Measurements from ENCODE around the gene RMC1.

The RMC1 gene

GRCh38 chr18:23529604-23530003 is 26.3 kb downstream of the RMC1 start:
- in situ Hi-C loops (cut with HindIII; ENCODE audit: low sequenced_read_pairs): loop anchor here (5.0 kb wide), 1 partner anchor 53 kb away; no protein-coding TSS in a partner anchor

GRCh38 chr18:23530195-23530594 is 26.9 kb downstream of the RMC1 start:
- in situ Hi-C loops (cut with HindIII; ENCODE audit: low sequenced_read_pairs): loop anchor here (5.0 kb wide), 1 partner anchor 52 kb away; no protein-coding TSS in a partner anchor

DNA sequence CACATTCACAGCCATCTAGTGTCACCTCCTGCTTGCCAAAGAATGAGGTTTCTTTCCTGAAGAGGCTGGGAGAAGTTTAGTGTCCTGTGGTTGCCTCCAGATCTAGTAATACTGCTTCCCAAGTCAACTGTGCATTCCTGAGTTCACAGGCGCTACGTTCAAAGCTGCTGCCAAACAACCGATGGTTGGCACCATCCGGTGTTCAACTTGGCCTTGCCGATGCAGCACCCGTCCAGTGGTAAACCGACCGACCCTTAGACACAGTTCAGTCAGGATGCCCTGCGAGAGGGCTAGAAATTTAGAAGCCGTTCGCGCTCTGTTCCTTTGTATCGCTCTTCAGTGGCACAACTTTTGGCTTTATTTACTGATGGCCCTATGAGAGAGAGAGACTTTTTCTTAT is 28.6 kb downstream of the RMC1 start:
- in situ Hi-C loops (cut with HindIII; ENCODE audit: low sequenced_read_pairs): loop anchor here (5.0 kb wide), 1 partner anchor 50 kb away; no protein-coding TSS in a partner anchor

DNA sequence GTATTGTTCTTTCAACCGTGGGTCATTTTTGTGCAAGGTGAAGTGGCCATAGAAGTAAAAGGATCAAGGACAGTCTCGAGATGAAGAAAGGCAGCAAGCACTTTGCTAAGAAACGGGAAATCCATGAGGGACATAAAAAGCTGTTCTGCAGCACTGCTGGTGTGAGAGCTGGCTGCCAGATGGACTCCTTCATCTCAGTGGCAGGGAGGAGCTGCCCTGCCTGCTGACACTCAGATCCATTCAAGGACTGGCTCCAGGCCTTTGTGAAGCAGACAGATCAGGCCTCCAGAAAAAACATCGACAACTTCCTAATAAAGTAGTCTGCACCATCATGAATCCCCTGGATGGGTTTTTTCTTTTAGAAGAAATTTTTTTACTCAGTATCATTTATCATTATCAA is 29.5 kb downstream of the RMC1 start:
- in situ Hi-C loops (cut with HindIII; ENCODE audit: low sequenced_read_pairs): loop anchor here (5.0 kb wide), 1 partner anchor 49 kb away; no protein-coding TSS in a partner anchor

DNA sequence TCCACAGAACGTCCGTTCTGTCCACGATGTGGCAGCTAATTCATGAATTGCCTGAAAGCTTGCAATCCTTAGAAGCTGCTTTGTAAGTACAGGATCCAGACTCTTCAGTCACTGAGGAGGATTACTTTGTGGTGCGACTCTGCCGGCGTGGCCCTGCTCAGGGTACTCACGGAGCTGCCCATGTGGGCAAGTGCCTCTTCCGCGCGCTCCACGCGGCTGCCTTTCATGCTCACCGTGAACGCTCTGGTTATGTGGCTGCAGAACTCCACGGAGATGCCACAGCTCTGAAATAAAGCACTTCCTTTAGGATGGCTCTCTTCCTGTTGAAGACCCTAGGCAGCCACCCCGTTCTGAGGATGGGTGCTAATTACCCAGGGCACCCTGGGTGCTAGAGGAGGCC is 31.0 kb downstream of the RMC1 start:
- in situ Hi-C loops (cut with HindIII; ENCODE audit: low sequenced_read_pairs): loop anchor here (5.0 kb wide), 1 partner anchor 48 kb away; no protein-coding TSS in a partner anchor

- in situ Hi-C loops (cut with HindIII; ENCODE audit: low sequenced_read_pairs): no loop called here
Observed at GRCh38 chr18:23536204-23536603, 32.9 kb downstream of the RMC1 start.

DNA sequence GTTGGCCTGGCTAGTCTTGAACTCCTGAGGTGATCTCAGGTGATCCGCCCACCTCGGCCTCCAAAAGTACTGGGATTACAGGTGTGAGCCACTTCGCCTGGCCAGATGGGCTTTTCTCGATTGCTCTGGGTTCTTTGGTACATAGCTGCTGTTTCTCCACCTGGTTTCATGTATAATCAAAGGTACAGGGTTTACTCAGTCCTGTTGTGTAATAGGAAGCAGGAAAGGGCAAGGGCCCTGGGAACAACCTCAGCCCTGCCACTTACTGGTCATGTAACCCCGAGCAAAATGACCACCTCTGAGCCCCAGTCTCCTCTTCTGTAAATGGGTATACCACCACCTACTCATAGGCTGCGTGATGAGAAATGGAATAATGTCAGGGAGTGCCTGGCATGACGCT is 34.0 kb downstream of the RMC1 start:
- in situ Hi-C loops (cut with HindIII; ENCODE audit: low sequenced_read_pairs): no loop called here

DNA sequence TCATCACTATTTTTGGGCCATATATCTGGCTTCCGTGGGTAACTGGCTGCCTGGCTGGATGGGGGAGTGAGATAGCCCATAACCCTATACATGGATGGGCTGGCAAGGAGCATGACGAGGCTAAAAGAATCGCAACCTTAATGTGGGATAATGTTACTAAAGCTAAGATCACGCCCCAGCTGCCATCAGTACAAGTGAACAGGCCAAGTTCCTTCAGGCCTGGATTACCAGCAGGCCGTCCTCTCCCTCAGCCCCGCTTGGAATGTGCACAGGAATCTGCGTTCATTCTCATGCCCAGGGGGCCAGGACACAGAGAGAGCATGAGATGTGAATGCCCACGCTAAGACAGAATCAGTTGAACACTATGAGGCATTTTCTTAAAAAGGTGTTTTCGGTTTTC is 34.7 kb downstream of the RMC1 start:
- in situ Hi-C loops (cut with HindIII; ENCODE audit: low sequenced_read_pairs): no loop called here

- in situ Hi-C loops (cut with HindIII; ENCODE audit: low sequenced_read_pairs): no loop called here
Observed at GRCh38 chr18:23538870-23539269, 35.6 kb downstream of the RMC1 start.

GRCh38 chr18:23539296-23539695 is 36.0 kb downstream of the RMC1 start:
- in situ Hi-C loops (cut with HindIII; ENCODE audit: low sequenced_read_pairs): no loop called here

- in situ Hi-C loops (cut with HindIII; ENCODE audit: low sequenced_read_pairs): no loop called here
Observed at GRCh38 chr18:23539911-23540525, 36.7 kb downstream of the RMC1 start.

DNA sequence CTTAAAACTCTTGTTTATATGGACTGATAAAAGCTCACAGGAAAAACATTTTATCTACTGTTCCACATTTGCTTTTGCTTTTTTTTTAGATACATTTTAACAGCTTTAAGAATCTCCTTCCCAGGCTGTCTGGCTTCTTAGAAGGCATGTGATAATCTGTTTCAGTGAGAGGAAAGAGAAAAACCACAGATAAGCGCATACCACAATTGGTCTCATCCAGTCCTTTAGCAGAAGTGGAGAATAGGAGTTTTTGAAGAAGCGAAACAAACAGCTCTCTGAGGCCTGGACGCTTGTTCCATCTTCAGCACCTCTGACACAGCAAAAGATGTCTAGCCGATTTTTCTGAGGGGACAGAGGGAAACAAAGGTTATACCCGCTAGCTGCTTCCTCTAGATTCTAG is 37.6 kb downstream of the RMC1 start:
- in situ Hi-C loops (cut with HindIII; ENCODE audit: low sequenced_read_pairs): no loop called here

GRCh38 chr18:23541349-23542093 is 38.2 kb downstream of the RMC1 start:
- in situ Hi-C loops (cut with HindIII; ENCODE audit: low sequenced_read_pairs): no loop called here

GRCh38 chr18:23542461-23542860 is 39.1 kb downstream of the RMC1 start:
- in situ Hi-C loops (cut with HindIII; ENCODE audit: low sequenced_read_pairs): no loop called here

GRCh38 chr18:23545247-23545789 is 42.0 kb downstream of the RMC1 start:
- in situ Hi-C loops (cut with HindIII; ENCODE audit: low sequenced_read_pairs): no loop called here

DNA sequence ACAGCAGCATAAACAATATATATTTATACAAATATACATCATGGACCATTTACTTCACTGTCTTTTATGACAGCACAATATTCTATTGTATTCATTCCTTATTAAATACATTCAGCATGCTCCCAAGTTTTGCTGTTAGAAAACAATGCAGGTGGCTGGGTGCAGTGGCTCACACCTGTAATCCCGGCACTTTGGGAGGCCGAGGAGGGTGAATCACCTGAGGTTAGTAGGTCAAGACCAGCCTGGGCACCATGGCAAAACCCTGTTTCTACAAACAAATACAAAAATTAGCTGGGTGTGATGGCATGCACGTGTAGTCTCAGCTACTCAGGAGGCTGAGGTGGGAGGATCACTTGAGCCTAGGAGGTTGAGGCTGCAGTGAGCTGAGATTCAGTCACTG is 44.0 kb downstream of the RMC1 start:
- in situ Hi-C loops (cut with HindIII; ENCODE audit: low sequenced_read_pairs): no loop called here

GRCh38 chr18:23547846-23548245 is 44.5 kb downstream of the RMC1 start:
- in situ Hi-C loops (cut with HindIII; ENCODE audit: low sequenced_read_pairs): no loop called here

DNA sequence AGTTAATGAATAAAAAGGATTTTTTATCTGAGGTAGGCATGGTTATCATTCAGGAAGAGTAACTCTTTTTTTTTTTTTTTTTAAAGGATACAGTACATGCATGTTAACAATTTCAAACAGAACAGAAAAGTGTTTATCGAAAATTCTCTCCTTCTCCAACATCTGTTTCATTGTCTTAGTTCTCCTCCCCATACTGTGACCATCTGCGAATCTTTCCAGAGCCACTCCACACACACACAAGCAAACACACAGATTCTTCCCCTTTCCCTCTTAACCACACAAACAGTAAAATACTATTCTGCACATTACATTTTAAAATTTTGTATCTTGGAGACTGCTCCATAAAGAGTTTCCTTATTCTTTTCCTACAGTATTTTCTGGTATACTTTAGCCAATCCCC is 45.0 kb downstream of the RMC1 start:
- in situ Hi-C loops (cut with HindIII; ENCODE audit: low sequenced_read_pairs): no loop called here

GRCh38 chr18:23548719-23549118 is 45.4 kb downstream of the RMC1 start:
- in situ Hi-C loops (cut with HindIII; ENCODE audit: low sequenced_read_pairs): no loop called here

DNA sequence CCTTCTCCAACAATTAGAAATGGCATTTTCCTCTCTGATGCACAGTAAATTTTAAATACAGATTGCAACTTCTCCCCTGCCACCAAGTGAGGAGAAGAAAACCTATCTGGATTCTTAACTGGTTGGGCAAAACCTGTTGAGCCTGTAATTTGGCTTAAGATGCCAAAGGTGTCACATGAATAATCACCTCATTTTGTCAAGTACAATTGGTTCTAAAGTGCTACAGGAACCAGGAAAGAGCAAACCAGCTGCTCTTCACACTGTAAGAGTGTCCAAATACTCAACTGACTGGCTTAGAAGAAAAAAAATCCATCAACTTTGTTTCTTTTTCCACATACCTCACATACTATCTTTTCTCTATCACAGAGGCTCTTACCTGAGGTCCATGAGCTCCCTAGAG is 47.6 kb downstream of the RMC1 start:
- in situ Hi-C loops (cut with HindIII; ENCODE audit: low sequenced_read_pairs): no loop called here

DNA sequence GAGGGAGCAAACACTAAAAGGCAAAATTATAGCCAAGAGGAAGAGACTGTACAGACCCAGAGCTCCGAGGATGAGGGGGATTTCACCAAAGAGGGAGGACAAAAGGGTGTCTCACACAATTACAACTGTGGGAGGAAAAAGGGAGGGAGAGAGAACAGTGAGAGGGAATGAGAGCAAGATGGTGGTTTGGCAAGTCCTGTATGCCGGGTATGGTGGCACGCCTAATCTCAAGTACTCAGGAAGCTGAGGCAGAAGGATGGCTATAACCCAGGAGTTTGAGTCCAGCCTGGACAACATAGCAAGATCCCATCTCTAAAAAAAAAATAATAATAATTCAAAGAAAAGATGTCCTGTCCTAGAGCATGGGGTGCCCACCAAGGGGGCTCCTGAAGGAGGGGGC is 48.7 kb downstream of the RMC1 start:
- in situ Hi-C loops (cut with HindIII; ENCODE audit: low sequenced_read_pairs): no loop called here

GRCh38 chr18:23552505-23552904 is 49.2 kb downstream of the RMC1 start:
- in situ Hi-C loops (cut with HindIII; ENCODE audit: low sequenced_read_pairs): no loop called here

All from endothelial cell of hepatic sinusoid (primary cell).